Measurements from ENCODE around the gene PPP1R9A.

DNA sequence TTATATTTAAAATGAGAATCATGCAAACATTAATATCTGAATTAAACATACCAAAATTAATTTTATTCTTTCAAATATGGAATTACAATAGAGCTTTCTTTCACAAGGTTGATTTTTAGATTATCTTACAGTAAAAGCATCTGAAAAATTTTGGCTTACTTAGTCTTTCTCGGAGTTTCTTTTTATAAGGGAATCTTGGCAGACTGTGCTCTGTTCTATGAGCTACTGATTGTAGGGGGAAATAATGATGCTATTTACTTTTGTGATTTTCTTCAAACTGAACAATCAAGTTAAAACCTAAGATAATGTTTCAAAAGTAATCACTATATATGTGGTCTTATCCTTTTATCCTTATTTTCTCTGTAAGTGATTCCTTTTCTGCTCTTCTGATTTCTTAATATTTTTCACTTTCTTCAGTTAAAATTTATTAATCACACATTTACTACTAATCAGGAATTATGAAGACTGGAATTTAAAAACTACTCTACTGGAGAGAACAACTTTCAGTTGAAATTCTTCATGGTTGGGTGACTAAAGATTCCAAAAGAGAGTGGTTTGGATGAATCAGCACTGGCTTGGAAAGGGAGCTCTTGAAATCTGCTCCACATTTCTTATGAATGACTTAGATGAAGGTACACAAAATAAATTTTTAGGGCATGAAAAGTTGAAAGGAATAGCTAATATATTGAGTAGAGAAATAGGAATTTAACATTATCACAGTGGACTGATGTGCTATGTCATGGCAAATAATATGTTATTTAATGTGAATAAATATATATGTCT is 103.9 kb downstream of the PPP1R9A start:
- TF ChIP-seq, protein P1, sequence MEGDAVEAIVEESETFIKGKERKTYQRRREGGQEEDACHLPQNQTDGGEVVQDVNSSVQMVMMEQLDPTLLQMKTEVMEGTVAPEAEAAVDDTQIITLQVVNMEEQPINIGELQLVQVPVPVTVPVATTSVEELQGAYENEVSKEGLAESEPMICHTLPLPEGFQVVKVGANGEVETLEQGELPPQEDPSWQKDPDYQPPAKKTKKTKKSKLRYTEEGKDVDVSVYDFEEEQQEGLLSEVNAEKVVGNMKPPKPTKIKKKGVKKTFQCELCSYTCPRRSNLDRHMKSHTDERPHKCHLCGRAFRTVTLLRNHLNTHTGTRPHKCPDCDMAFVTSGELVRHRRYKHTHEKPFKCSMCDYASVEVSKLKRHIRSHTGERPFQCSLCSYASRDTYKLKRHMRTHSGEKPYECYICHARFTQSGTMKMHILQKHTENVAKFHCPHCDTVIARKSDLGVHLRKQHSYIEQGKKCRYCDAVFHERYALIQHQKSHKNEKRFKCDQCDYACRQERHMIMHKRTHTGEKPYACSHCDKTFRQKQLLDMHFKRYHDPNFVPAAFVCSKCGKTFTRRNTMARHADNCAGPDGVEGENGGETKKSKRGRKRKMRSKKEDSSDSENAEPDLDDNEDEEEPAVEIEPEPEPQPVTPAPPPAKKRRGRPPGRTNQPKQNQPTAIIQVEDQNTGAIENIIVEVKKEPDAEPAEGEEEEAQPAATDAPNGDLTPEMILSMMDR (IDR thresholded peaks at IDR 0.05): no peak
- TF ChIP-seq POLR2A (IDR thresholded peaks at IDR 0.05): no peak
